Measurements from ENCODE around the gene FAM168A.

GRCh38 chr11:73585834-73586575 is 11.9 kb downstream of the FAM168A start:
- TF ChIP-seq IRF1 (CRISPR knock-in tag; IDR thresholded peaks at IDR 0.05) (no peak), E2F4 (CRISPR knock-in tag; IDR thresholded peaks at IDR 0.05; ENCODE audit: borderline replicate concordance, low read depth) (no peak), CTCF (IDR thresholded peaks at IDR 0.05) (no peak), SP1 (CRISPR knock-in tag; conservative IDR thresholded peaks at IDR 0.05) (no peak)
